CD1c-positive myeloid dendritic cell (primary cell): ENCODE measurements around the gene SAMHD1.
"Not testable (repeated sequence)": the region's sequence is repeated elsewhere in the genome, so short reads cannot be mapped to it uniquely, and the experiment has no call there.

Source experiments
- DNase-seq: peaks from one replicate; pipeline ENCODE4 v3.0.0-alpha.2; 2016; ENCODE audit errors: extremely low spot score

The SAMHD1 gene

DNA sequence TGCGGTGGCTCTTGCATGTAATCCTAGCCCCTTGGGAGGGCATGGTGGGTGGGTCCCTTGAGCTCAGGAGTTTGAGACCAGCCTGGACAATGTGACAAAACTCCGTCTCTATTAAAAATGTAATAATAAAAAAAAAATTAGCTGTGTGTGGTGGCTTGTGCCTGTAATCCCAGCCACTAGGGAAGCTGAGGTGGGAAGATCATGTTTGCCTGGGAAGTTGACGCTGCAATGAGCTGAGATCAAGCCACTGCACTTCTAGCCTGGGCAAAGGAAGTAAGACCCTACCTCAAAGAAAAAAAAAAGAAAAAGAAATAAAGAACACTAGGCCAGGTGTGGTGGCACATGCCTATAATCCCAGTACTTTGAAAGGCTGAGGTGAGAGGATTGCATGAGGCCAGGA, 4.5 kb upstream of the SAMHD1 start:
- DNase-seq: no peak

GRCh38 chr20:36951979-36952738, 651 bp upstream of the SAMHD1 start:
- no peak for DNase-seq

DNA sequence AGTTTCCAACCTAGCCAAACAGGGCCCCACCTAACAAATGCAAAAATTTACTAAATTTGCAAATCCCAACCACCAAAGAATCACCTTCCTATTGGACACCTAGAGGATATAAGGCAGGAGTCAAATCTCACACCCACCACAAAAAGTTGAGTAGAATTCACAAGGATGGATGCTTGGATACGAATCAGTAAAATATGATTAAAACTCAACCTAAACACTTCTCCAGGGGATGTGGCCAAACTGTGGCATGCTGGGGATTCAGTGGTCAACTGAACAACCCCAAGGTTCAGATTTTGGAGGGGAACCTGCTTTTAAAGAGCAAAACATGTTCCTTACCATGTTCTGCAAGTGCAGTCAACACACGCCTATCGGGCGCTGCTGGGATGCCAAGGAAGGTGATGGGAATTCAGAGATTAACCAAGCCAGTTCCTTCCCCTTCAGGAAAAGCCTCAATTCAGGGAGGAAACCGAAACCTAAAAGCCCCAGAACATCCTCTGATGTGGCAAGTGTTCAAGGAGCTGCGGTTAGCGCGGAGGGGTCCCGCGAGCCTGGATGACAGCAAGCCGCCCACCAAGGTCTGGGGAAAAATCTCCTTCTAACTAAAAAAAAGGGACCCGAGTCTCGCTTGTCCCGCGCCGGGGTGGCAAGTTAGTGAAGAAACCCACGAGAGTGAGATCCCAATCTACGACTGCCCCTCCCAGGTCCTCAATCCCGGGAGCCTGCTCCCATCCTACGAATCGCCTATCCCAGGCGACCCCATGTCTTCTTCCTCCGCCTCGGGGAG, 902 bp downstream of the SAMHD1 start:
- peak; percentile 71 for DNase-seq

GRCh38 chr20:36941401-36941835, 10.1 kb downstream of the SAMHD1 start:
- no peak for DNase-seq

DNA sequence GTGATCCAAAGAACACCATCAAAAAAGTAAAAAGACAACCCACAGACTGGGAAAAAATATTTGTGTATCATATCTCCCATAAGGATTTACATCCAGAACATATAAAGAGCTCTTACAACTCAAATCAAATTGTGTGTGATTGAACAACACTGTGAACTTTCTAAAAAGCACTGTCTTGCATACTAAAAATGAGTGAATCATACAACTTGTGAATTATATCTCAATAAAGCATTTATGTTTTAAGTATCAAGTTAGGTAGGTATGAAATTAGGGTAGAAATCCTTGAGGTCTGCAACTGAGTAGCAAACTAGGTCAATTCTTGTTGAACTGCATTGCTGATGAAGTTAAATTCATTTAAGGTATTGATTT, 14.1 kb downstream of the SAMHD1 start:
- DNase-seq: no peak

DNA sequence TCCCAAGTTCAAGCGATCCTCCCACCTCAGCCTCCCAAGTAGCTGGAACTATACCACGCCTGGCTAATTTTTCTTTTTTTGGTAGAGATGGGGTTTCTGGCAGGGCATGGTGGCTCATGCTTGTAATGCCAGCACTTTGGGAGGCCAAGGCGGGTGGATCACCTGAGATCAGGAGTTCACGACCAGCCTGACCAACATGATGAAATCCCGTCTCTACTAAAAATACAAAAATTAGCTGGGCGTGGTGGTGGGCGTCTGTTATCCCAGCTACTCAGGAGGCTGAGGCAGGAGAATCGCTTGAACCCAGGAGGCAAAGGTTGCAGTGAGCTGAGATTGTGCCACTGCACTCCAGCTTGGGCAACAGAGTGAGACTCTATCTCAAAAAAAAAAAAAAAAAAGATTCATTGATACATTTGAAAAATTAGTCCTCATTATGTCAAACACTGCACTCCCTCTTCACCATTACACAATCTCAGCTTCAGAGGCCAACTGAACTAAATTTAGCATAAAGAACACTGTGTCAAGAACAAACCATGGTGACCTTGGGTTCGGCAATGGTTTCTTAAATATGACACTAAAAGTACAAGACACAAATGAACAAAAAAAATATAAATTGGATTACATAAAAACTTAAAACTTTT, 14.6 kb downstream of the SAMHD1 start:
- not testable (repeated sequence) for DNase-seq

- DNase-seq: no peak
Measured at GRCh38 chr20:36936341-36936740, 15.2 kb downstream of the SAMHD1 start.

- DNase-seq: not testable (repeated sequence)
Measured at GRCh38 chr20:36933571-36933970, 17.9 kb downstream of the SAMHD1 start.

DNA sequence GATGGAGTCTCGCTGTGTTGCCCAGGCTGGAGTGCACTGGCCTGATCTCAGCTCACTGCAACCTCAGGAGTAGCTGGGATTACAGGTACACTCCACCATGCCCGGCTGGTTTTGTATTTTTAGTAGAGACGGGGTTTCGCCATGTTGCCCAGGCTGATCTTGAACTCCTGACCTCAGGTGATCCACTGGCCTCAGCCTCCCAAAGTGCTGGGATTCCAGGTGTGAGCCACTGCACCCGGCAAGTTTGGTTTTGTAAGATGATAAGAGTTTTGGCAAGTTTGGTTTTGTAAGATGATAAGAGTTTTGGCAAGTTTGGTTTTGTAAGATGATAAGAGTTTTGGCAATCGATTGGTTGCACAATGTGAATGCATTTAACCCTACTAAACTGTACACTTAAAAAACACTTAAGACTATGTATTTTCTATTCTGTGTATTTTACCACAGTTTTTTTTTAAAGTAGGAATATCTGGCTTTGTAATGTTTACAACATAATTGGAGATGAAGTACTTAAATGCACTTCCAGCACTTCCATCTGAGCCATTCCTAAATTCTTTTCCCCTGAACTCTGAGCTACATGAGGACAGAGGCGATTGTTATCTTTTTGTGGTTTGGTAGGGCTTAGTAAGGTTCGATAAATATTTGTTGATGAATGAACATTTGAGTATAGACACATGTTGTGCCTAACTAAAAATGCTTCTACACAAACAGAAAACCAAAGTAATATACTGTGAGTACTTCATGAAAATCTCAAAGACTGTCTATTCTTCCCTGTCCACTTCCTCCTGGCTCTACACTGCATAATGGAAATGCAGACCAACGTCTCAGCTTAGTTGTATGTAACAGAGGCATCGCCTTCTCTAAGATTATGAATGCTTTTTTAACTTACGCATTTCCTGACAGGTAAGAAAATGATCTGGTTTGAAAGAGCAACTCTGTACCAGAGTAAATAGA, 18.8 kb downstream of the SAMHD1 start:
- peak; percentile 22 for DNase-seq

GRCh38 chr20:36932067-36932466, 19.4 kb downstream of the SAMHD1 start:
- not testable (repeated sequence) for DNase-seq

GRCh38 chr20:36929691-36930090, 21.8 kb downstream of the SAMHD1 start:
- DNase-seq: no peak

DNA sequence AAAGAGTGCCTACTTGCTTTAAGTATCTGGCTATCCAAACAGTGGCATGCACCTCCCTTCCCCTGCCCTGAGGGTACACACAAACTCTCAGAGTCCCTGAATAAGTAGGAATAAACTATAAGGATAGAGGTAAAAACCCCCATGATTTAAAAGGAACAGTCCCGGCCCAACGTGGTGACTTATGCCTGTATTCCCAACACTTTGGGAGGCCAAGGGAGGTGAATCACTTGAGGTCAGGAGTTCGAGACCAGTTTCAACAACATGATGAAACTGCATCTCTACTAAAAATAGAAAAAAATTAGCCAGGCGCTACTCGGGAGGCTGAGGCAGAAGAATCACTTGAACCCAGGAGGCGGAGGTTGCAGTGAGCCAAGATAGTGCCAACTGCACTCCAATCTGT, 22.2 kb downstream of the SAMHD1 start:
- no peak for DNase-seq

GRCh38 chr20:36927704-36928103, 23.8 kb downstream of the SAMHD1 start:
- DNase-seq: no peak

DNA sequence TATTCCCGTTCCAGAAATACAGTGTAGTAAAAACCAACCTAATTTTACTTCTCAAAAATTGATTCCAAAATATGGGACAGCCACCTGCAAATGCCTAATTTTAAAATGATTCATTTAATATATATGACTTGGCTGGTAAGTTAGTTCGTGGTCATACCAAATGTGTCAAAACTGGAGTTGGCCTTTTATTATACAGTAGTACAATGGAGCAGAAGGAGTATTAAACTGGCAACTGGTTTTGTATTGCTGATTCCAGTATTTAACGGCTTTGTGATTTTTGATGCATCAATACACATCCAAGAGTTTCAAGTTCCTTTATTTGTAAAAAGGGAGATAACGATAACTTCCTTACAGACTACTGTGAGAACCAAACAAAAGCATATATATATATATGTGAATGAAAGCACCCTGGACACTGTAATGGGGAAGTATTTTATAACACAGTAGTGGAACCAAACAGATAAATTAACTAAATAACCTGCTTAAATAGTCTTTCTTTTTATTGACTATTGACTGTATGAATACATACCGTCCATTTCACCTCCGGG, 24.8 kb downstream of the SAMHD1 start:
- DNase-seq: peak; percentile 13

GRCh38 chr20:36925234-36925633, 26.3 kb downstream of the SAMHD1 start:
- DNase-seq: no peak

DNA sequence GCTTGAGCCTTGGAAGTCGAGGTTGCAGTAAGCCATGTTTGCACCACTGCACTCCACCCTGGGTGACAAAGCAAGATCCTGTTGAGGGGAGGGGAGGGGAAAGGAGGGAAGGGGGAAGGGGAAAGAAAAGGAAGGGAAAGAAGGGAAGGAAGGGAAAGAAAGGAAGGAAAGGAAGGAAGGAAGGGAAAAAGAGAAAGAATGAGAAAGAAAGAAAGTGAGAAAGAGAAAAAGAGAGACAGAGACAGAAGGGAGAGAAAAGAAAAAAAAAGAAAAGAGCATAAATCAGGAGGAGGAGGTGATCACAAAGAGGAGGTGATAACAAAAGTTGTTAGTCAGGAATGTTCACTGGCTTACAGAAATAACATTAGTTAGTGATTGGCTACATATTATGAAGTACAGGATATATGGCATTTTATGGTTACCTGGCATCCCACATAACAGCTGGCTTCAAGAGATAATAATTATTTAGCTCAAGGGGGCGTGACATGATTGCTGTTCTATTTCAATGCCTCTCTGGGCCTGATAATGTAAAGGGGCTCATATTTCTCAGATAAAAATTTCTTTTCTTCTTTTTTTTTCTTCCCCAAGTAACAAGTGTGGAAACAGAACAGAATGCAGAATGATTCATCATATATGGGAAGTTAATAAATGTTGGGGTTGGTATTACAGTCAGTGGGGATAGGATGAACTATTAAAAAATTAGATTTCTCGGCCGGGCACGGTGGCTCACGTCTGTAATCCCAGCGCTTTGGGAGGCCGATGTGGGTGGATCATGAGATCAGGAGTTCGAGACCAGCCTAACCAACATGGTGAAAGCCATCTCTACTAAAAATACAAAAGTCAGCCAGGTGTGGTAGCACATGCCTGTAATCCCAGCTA, 27.1 kb downstream of the SAMHD1 start:
- no peak for DNase-seq

GRCh38 chr20:36920334-36920730, 31.2 kb downstream of the SAMHD1 start:
- DNase-seq: no peak

- peak; percentile 75 for DNase-seq
Measured at GRCh38 chr20:36919715-36920333, 31.7 kb downstream of the SAMHD1 start.

- DNase-seq: no peak
Measured at GRCh38 chr20:36917943-36918342, 33.6 kb downstream of the SAMHD1 start.

GRCh38 chr20:36917240-36917639, 34.3 kb downstream of the SAMHD1 start:
- DNase-seq: no peak
